Smooth muscle cell (in vitro differentiated cells): Measurements from ENCODE around the gene LSM7. TPM values are rescaled to one million over a fixed set of nuclear protein-coding genes. Genes with fewer than 3 reads are reported as not detected.

Experiments used
- DNase-seq: peaks from one replicate; lab custom pipeline; 2025; ENCODE audit not compliant: unreplicated experiment; lab: John Stamatoyannopoulos, UW
- H2AFZ ChIP-seq: fragments of 200-600 bp; sonication (generic); 2 replicates; pipeline ENCODE4 v1.6.0; 2016; ENCODE audit warnings: antibody characterized with exemption, low read depth, mild to moderate bottlenecking
- H3F3A ChIP-seq: fragments of 200-600 bp; sonication (generic); 2 replicates; pipeline ENCODE4 v1.6.0; 2017; ENCODE audit warnings: antibody characterized with exemption, low read depth
- H3K27ac ChIP-seq: fragments of 200-600 bp; sonication (generic); 2 replicates; pipeline ENCODE4 v1.5.1; 2016; ENCODE audit warnings: low read depth, mild to moderate bottlenecking
- H3K27me3 ChIP-seq: fragments of 200-600 bp; sonication (generic); 2 replicates; pipeline ENCODE4 v1.6.1; 2016; ENCODE audit warnings: low read depth, mild to moderate bottlenecking
- H3K36me3 ChIP-seq: fragments of 200-600 bp; sonication (generic); 2 replicates; pipeline ENCODE4 v1.5.1; 2016; ENCODE audit warnings: low read depth
- H3K4me1 ChIP-seq: fragments of 200-600 bp; sonication (generic); 2 replicates; pipeline ENCODE4 v1.5.1; 2016; ENCODE audit warnings: low read depth
- H3K4me2 ChIP-seq: fragments of 200-600 bp; sonication (generic); 2 replicates; pipeline ENCODE4 v1.6.0; 2016; ENCODE audit warnings: mild to moderate bottlenecking
- H3K4me3 ChIP-seq: fragments of 200-600 bp; sonication (generic); 2 replicates; pipeline ENCODE4 v1.5.1; 2016; ENCODE audit warnings: mild to moderate bottlenecking
- H3K79me2 ChIP-seq: fragments of 200-600 bp; sonication (generic); 2 replicates; pipeline ENCODE4 v1.6.0; 2016; ENCODE audit warnings: low read depth, mild to moderate bottlenecking
- H3K9ac ChIP-seq: fragments of 200-600 bp; sonication (generic); 2 replicates; pipeline ENCODE4 v1.6.0; 2016; ENCODE audit warnings: low read depth
- H3K9me3 ChIP-seq: fragments of 200-600 bp; sonication (generic); replicated peaks from 2 replicates; pipeline ENCODE4 v1.5.1; 2016; ENCODE audit warnings: low read depth
- H4K20me1 ChIP-seq: fragments of 200-600 bp; sonication (generic); 2 replicates; pipeline ENCODE4 v1.6.0; 2016; ENCODE audit warnings: low read depth
- CTCF ChIP-seq: fragments of 200-600 bp; sonication (generic); IDR thresholded peaks from 2 replicates; pipeline ENCODE4 v1.5.1; 2017; ENCODE audit warnings: borderline replicate concordance, mild to moderate bottlenecking, antibody characterized with exemption; ENCODE audit not compliant: insufficient read depth, poor library complexity, severe bottlenecking
- WGBS: methylation state at CpG from one replicate; pipeline ENCODE4 v1.1.7; 2016; ENCODE audit warnings: low lambda C conversion rate; 5-methylcytosine and 5-hydroxymethylcytosine counted together
- polyA plus RNA-seq: library from polyadenylated mRNA; unstranded; fragments of >200 nt; fragmentation: Nextera tagmentation; extraction: Ambion mirVana; gene quantifications from 2 replicates; pipeline ENCODE4 v1.2.1, GENCODE V29; 2016
- total RNA-seq: library from RNA; depleted of rRNA; stranded (reverse); fragments of >200 nt; gene quantifications from 2 replicates; pipeline ENCODE4 v1.2.3, GENCODE V29; 2014

The LSM7 gene
- total and polyA plus RNA-seq, 2 experiments from 2014 or later: 161 to 164 TPM

- Histone ChIP-seq H2AFZ (no peak overlapping the region), H3K9me3 (no peaks in the 10 kb centered on the region), H3F3A (peaks cover 4% of the 10 kb centered on the region), H3K36me3 (no peaks in the 10 kb centered on the region), H3K9ac (no peak overlapping the region), H3K27ac (no peak overlapping the region), H3K4me1 (peaks cover under 1% of the 10 kb centered on the region), H3K4me2 (no peak overlapping the region), H3K27me3 (no peaks in the 10 kb centered on the region), H3K4me3 (no peak overlapping the region), H4K20me1 (peaks cover 65% of the 10 kb centered on the region), H3K79me2 (peaks cover 15% of the 10 kb centered on the region)
- no peak for DNase-seq
- 94% methylated on average over 33 of the region's 33 CpGs for WGBS
- no peak for TF ChIP-seq CTCF
These were observed 49.8 kb downstream of the LSM7 start for GRCh38 chr19:2278459-2279158.

- H3K9ac ChIP-seq: no peak overlapping the region
- no peak overlapping the region for H3K27ac ChIP-seq
- peaks cover 15% of the 10 kb centered on the region for H3K4me1 ChIP-seq
- H2AFZ ChIP-seq: no peak overlapping the region
- peaks cover 79% of the 10 kb centered on the region for H4K20me1 ChIP-seq
- H3K4me3 ChIP-seq: no peak overlapping the region
- TF ChIP-seq CTCF: no peak
- H3K4me2 ChIP-seq: no peak overlapping the region
- 89% methylated on average over 9 of the region's 9 CpGs for WGBS
- DNase-seq: no peak
- no peaks in the 10 kb centered on the region for H3K9me3 ChIP-seq
- peaks cover 29% of the 10 kb centered on the region for H3K79me2 ChIP-seq
- peaks cover 17% of the 10 kb centered on the region for H3F3A ChIP-seq
- no peaks in the 10 kb centered on the region for H3K36me3 ChIP-seq
- H3K27me3 ChIP-seq: no peaks in the 10 kb centered on the region
These were observed 51.2 kb downstream of the LSM7 start for GRCh38 chr19:2277138-2277537.

- no peaks in the 10 kb centered on the region for H3K9me3 ChIP-seq
- no peak overlapping the region for H3K4me2 ChIP-seq
- no peaks in the 10 kb centered on the region for H3K27me3 ChIP-seq
- peaks cover 19% of the 10 kb centered on the region for H3K4me1 ChIP-seq
- no peak overlapping the region for H2AFZ ChIP-seq
- peaks cover 79% of the 10 kb centered on the region for H4K20me1 ChIP-seq
- no peaks in the 10 kb centered on the region for H3K36me3 ChIP-seq
- DNase-seq: no peak
- no peak for TF ChIP-seq CTCF
- H3K27ac ChIP-seq: no peak overlapping the region
- H3K4me3 ChIP-seq: no peak overlapping the region
- no peak overlapping the region for H3K9ac ChIP-seq
- peaks cover 23% of the 10 kb centered on the region for H3F3A ChIP-seq
- 97% methylated on average over 28 of the region's 28 CpGs for WGBS
- H3K79me2 ChIP-seq: peaks cover 36% of the 10 kb centered on the region
These were observed 51.9 kb downstream of the LSM7 start for GRCh38 chr19:2276429-2276986.
